HG02938 (cell line): ENCODE results near the gene LTBR.
A peak's percentile ranks its signal among the peaks of the same experiment; 100 is the strongest.

Experiments used
- ATAC-seq: cut with Tn5 transposase; IDR thresholded peaks from one replicate; pipeline ENCODE4 v1.9.1; 2021; ENCODE audit warnings: mild to moderate bottlenecking, moderate library complexity; ENCODE audit not compliant: unreplicated experiment

Gene LTBR

GRCh38 chr12:6367065-6367968 is 16.6 kb upstream of the LTBR start:
- ATAC-seq: peak; percentile 60

- no peak for ATAC-seq
Observed at GRCh38 chr12:6367969-6368892, 15.7 kb upstream of the LTBR start.

GRCh38 chr12:6368906-6369525 is 14.9 kb upstream of the LTBR start:
- no peak for ATAC-seq

GRCh38 chr12:6369916-6370575 is 13.9 kb upstream of the LTBR start:
- ATAC-seq: no peak

- ATAC-seq: no peak
Observed at GRCh38 chr12:6370576-6370935, 13.4 kb upstream of the LTBR start.

- no peak for ATAC-seq
Observed at GRCh38 chr12:6370994-6371754, 12.8 kb upstream of the LTBR start.

GRCh38 chr12:6372403-6373003 is 11.5 kb upstream of the LTBR start:
- no peak for ATAC-seq

- ATAC-seq: no peak
Observed at GRCh38 chr12:6373022-6373787, 10.8 kb upstream of the LTBR start.

- no peak for ATAC-seq
Observed at GRCh38 chr12:6374028-6374785, 9.8 kb upstream of the LTBR start.

- no peak for ATAC-seq
Observed at GRCh38 chr12:6374786-6375160, 9.2 kb upstream of the LTBR start.

- ATAC-seq: no peak
Observed at GRCh38 chr12:6375269-6376078, 8.5 kb upstream of the LTBR start, which contains the start of gene SCNN1A. TSS of gene SCNN1A (minus strand) at chr12:6375563. CDS start at chr12:6374783, 780 bp downstream.

- ATAC-seq: no peak
Observed at GRCh38 chr12:6376079-6376869, 7.7 kb upstream of the LTBR start.

GRCh38 chr12:6376870-6377666 is 6.9 kb upstream of the LTBR start:
- no peak for ATAC-seq

GRCh38 chr12:6377667-6377994 is 6.3 kb upstream of the LTBR start:
- no peak for ATAC-seq

GRCh38 chr12:6378709-6379472 is 5.1 kb upstream of the LTBR start:
- ATAC-seq: no peak
